Glutamatergic neuron (in vitro differentiated cells): ENCODE data around the gene PSMB10. TPM values are rescaled to one million over a fixed set of nuclear protein-coding genes. Genes with fewer than 3 reads are reported as not detected.
A peak's percentile ranks its signal among the peaks of the same experiment; 100 is the strongest.

Experiments used
- DNase-seq: peaks from one replicate; pipeline ENCODE4 v3.0.0; 2022
- H3K27ac Mint-ChIP-seq: one replicate; pipeline ENCODE4 v1.8.0; 2020; ENCODE audit warnings: mild to moderate bottlenecking, mixed read lengths, inconsistent platforms; ENCODE audit not compliant: unreplicated experiment
- H3K27me3 Mint-ChIP-seq: one replicate; pipeline ENCODE4 v1.8.0; 2020; ENCODE audit warnings: mild to moderate bottlenecking, moderate library complexity, mixed read lengths, inconsistent platforms; ENCODE audit not compliant: unreplicated experiment
- H3K36me3 Mint-ChIP-seq: one replicate; pipeline ENCODE4 v1.8.0; 2020; ENCODE audit warnings: mild to moderate bottlenecking, mixed read lengths, inconsistent platforms; ENCODE audit not compliant: unreplicated experiment
- H3K4me1 Mint-ChIP-seq: one replicate; pipeline ENCODE4 v1.8.0; 2020; ENCODE audit warnings: mild to moderate bottlenecking, low read depth, mixed read lengths, inconsistent platforms; ENCODE audit not compliant: unreplicated experiment
- H3K4me3 Mint-ChIP-seq: one replicate; pipeline ENCODE4 v1.8.0; 2020; ENCODE audit warnings: mild to moderate bottlenecking, mixed read lengths, inconsistent platforms; ENCODE audit not compliant: unreplicated experiment
- H3K9me3 Mint-ChIP-seq: one replicate; pipeline ENCODE4 v1.8.0; 2020; ENCODE audit warnings: mild to moderate bottlenecking, moderate library complexity, mixed read lengths, inconsistent platforms; ENCODE audit not compliant: unreplicated experiment
- total RNA-seq: library from RNA; stranded (reverse); fragmentation: NEBNext Ultra II Directional; extraction: Animal tissue kit (Norgen Biotek cat#: 25700); gene quantifications from one replicate; pipeline ENCODE4 v1.2.1, GENCODE V29; 2021; ENCODE audit not compliant: unreplicated experiment
- TF ChIP-seq, protein P1 (sequence below): fragments of 200-600 bp; sonication (generic); IDR thresholded peaks from one replicate; pipeline ENCODE4 v1.5.0; 2021; ENCODE audit not compliant: partially characterized antibody, unreplicated experiment

The PSMB10 gene
- total RNA-seq, 1 donor from 2014 or later: 11.0 TPM

DNA sequence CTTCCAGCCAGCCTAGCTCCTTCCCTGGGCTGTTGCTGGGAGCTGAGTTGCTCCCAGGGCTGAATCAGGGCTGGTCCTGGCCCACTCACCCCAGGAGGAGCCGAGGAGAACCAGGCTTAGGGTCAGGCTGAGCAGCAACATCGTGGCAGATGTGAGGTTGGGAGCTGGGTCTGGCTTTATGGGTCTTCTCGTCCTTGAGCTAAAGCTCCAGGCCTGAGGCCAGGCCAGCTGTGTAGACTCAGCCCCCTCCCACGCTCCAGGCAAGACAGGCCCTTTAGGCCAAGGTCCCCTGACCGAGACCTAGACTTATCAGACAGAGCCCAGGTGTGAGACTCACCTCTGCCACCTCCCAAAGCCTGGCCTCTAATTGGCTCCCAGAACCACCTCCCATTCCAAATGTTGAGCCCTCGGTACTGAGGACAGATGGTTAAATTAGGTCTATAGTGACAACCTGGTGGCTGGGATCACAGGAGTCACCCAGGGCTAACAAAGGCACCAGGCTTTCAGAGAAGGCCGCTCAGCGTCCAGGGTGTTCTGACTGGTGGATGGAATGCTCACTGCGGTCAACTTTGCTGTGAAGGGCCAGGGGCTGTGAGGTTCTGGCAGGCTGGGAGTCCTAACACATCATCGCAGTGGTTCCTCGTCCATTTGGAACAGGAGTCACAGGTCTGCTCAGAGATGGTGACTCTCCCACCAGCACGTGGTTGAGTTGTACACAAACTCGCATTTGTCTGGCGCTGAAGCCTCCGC, 4.8 kb downstream of the PSMB10 start, which contains the start of gene CTRL:
CTRL (minus strand) TSS at position 151 of the 750 bp plus-strand sequence; CDS start at position 141, 10 bp downstream.
- H3K4me3 Mint-ChIP-seq: no peak within 1 kb of the TSS
- no peaks in the 10 kb centered on the region for H3K36me3 Mint-ChIP-seq
- no peak within 1 kb of the TSS for H3K27ac Mint-ChIP-seq
- peaks cover 11% of the 10 kb centered on the region for H3K9me3 Mint-ChIP-seq
- no peak for DNase-seq
- H3K27me3 Mint-ChIP-seq: peaks cover 14% of the 10 kb centered on the region
- H3K4me1 Mint-ChIP-seq: peaks cover 9% of the 10 kb centered on the region
- TF ChIP-seq, protein P1, sequence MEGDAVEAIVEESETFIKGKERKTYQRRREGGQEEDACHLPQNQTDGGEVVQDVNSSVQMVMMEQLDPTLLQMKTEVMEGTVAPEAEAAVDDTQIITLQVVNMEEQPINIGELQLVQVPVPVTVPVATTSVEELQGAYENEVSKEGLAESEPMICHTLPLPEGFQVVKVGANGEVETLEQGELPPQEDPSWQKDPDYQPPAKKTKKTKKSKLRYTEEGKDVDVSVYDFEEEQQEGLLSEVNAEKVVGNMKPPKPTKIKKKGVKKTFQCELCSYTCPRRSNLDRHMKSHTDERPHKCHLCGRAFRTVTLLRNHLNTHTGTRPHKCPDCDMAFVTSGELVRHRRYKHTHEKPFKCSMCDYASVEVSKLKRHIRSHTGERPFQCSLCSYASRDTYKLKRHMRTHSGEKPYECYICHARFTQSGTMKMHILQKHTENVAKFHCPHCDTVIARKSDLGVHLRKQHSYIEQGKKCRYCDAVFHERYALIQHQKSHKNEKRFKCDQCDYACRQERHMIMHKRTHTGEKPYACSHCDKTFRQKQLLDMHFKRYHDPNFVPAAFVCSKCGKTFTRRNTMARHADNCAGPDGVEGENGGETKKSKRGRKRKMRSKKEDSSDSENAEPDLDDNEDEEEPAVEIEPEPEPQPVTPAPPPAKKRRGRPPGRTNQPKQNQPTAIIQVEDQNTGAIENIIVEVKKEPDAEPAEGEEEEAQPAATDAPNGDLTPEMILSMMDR: peak; percentile 11

- TF ChIP-seq, protein P1: no peak
- Mint-ChIP-seq H3K4me3 (no peak overlapping the region), H3K36me3 (no peaks in the 10 kb centered on the region), H3K9me3 (peaks cover 7% of the 10 kb centered on the region), H3K4me1 (peaks cover 17% of the 10 kb centered on the region), H3K27ac (no peak overlapping the region), H3K27me3 (peaks cover 6% of the 10 kb centered on the region)
- no peak for DNase-seq
Observed at GRCh38 chr16:67930678-67931211, 5.9 kb downstream of the PSMB10 start.

DNA sequence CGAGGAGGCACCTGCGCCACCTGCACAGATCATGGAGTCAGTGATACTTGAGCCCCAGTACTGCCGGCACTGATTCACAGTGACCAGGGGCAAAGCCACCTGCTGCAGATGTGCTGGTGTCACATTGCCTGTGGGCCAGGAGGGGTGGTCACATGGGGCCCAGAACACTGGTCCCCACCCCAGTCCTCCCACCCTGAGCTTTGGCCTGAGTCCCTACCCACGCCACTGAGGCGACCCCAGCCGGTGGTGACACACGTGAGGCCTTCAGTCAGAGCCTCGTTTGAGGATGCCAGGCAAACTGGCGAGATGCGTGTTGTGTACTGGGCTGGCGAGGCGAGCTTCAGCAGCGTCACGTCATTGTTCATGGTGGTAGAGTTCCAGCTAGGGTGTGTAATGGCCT, 6.5 kb downstream of the PSMB10 start:
- Mint-ChIP-seq H3K27ac (no peak overlapping the region), H3K9me3 (peaks cover 5% of the 10 kb centered on the region), H3K27me3 (peaks cover 4% of the 10 kb centered on the region), H3K4me3 (no peak overlapping the region), H3K36me3 (no peaks in the 10 kb centered on the region), H3K4me1 (peaks cover 18% of the 10 kb centered on the region)
- DNase-seq: no peak
- TF ChIP-seq, protein P1: no peak

GRCh38 chr16:67928561-67929364, 7.9 kb downstream of the PSMB10 start:
- no peaks in the 10 kb centered on the region for H3K36me3 Mint-ChIP-seq
- no peak overlapping the region for H3K4me3 Mint-ChIP-seq
- H3K4me1 Mint-ChIP-seq: peaks cover 12% of the 10 kb centered on the region
- DNase-seq: peak; percentile 83
- no peak overlapping the region for H3K27ac Mint-ChIP-seq
- TF ChIP-seq, protein P1: peak; percentile 49
- H3K27me3 Mint-ChIP-seq: no peaks in the 10 kb centered on the region
- peaks cover 3% of the 10 kb centered on the region for H3K9me3 Mint-ChIP-seq
